ENCODE data around the gene RHOB.

DNA sequence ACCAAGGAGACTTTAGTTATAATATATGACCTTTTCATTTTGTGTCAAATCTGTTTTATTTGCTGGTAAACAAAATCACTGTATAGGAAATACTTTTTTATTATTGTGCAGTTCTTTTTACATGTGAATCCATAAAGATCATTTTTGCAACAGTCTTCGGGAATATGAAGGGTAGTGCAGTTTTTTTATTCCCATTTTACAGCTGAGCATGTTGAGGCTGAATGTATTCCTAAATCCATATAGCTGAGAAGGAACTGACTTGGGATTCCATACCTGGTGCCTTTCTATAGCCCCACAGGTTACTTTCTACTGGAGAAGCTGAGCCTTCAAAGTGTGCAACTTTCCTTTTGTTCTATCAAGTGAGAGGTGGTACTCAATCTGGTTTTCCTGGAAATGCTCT, 29.6 kb downstream of the RHOB start:
- TF ChIP-seq POLR2A (IDR thresholded peaks at IDR 0.05; ENCODE audit: low read length) (no peak), GATA1 (IDR thresholded peaks at IDR 0.05; ENCODE audit: low read depth, low read length) (no peak)
